HG03521 (cell line): ENCODE results near the gene ZNF579.
"Not testable (repeated sequence)": the region's sequence is repeated elsewhere in the genome, so short reads cannot be mapped to it uniquely, and the experiment has no call there.

Source experiments
- ATAC-seq: cut with Tn5 transposase; IDR thresholded peaks from one replicate; pipeline ENCODE4 v1.9.1; 2021; ENCODE audit warnings: mild to moderate bottlenecking, moderate library complexity; ENCODE audit not compliant: unreplicated experiment

The ZNF579 gene

DNA sequence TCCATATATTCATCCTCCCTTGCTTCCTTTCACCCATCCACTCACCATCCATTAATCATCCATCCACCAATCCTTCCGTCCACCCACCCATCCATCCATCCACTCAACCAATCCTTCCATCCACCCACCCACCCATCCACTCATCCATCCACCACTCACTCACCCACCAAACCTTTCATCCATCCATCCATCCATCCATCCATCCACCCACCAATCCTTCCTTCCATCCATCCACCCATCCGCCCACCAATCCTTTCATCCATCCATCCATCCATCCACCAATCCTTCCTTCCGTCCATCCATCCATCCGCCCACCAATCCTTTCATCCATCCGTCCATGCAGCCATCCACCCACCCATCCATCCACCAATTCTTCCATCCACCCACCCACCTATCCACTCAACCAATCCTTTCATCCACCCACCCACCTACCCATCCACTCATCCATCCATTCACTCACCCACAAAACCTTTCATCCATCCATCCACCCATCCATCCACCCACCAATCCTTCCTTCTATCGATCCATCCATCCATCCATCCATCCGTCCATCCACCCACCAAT is 38.3 kb downstream of the ZNF579 start:
- no peak for ATAC-seq

DNA sequence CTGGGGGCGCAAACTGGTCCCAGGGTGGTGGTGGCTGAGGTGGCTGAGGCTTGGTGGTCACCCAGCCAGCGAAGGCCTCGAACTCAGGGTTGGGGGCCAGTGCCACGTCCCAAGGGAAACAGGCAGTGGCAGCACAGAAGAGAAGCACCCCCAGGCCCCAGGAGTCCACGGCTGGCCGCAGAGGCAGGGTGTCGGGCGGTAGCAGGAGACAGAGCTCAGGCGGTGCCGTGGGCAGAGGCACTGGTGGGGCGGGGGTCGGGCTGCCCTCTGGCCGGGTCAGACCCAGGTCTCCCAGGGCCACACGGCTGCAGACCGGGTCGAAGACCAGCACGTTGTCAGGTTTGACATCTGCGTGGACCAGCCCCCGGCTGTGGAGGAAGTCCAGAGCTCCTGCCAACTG is 39.6 kb downstream of the ZNF579 start:
- ATAC-seq = no peak

DNA sequence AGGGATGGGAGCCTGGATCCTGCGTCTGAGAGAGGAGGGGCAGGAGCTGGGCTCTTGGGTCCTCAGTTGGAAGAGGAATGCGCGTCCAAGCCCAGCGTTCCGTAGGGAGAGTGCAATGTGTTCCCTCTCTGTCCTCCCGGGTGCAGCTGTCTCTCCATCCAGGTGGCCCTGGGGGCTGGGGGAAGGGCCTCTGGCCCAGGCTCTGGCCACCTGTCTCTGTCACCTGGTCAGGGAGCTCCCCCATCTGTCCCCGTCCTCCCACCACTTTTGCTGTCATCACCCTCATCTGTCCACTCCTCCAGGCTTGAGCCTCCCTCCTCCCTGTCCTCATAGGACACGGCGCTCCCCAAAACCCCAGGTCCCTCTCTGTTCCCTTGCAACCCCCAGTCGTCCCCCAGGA is 40.0 kb downstream of the ZNF579 start:
- no peak for ATAC-seq

DNA sequence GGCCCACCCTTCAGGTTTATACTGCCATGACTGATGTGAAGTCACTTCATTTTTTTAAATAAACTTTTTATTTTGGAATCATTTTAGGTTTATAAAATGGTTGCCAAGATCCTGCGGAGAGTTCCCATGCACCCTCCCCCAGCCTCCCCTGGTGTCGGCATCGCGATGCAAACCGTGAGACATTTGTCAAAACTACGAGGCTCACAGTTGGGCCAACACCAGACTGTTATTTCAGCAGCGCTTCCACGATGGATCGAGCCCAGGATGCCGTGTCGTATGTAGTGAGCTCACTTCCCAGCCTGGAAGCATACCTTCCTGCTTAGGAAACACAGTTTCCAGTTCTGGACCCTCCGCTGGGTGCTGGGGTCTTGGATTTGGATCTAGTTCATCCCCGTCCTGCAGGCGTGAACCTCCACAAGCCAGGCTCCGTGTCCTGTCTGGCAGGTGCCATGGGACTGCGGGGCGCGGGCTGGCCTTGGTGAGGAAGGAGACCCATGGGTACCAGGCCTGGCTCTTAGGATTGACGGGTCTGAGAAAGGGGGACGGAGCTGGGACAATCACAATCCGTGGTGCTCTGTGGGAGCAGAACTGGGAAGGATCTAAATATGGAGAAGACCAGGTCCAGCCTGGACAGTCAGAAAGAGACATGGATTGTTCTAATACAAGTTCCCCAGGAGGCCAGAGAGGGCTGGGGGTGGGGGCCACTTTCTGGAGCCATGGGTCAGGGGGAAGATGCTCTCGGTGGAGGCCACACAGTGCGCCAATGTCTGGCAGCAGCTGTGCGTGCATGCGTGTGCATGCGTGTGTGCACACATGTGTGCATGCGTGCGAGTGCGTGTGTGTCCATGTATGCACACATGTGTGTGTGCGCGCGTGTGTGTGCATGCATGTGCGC is 41.3 kb downstream of the ZNF579 start:
- ATAC-seq = no peak

DNA sequence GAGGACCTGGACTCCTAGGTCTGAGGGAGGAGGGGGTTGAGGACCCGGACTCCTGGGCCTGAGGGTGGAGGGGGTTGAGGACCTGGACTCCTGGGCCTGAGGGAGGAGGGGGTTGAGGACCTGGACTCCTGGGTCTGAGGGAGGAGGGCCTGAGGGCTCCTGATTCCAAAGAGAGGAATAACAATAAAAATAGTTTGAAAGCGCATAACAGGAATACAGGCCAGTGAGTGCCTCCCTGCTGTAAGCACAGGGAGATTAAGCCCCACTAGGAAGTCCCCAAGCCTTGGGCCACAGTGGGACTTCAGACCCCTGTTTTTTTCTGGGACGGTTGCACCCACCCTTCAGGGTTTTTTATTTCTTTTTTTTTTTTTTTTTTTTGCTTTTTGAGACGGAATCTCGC is 42.5 kb downstream of the ZNF579 start:
- ATAC-seq = no peak

DNA sequence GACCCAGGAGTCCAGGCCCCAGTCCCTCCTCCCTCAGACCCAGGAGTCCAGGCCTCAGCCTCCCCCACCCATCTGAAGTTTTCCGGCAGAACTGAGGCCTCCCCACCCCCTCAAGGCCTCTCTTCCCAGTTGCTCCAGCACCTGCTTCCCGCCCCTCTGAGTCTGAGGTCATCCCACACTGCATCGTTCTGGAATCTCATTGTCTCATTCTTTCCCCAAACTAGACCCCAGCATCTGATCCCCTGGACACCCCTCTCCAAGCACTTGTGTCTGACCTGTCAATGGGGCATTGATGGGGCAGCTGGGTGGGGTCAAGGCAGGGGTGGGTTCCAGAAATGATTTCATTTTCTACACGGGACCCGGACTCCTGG is 42.9 kb downstream of the ZNF579 start:
- ATAC-seq = no peak

DNA sequence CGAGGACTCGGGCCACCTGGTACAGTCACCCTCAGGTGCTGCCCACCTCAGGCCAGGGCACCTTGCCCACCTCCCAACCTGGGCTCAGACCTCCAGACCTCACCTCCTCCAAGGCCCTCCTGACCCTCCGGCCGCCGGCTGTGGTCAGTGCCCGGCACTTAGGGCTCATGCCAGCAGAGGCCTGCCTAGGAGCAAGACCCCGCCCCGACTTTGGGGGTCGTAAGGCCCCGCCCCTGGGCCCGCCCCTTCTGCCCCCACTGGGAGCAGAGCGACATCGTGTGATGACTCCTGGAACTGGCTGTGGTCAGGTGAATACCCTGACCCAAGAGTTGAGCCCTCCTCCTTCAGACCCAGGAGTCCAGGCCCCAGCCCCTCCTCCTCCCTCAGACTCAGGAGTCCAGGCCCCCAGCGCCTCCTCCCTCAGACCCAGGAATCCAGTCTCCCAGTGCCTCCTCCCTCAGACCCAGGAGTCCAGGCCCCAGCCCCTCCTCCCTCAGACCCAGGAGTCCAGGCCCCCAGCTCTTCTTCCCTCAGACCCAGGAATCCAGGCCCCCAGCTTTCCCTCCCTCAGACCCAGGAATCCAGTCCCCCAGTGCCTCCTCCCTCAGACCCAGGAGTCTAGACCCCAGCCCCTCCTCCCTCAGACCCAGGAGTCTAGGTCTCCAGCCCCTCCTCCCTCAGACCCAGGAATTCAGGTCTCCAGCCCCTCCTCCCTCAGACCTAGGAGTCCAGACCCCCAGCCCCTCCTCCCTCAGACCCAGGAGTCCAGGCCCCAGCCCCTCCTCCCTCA is 43.5 kb downstream of the ZNF579 start, which contains the start of gene SBK2:
TSS of gene SBK2 (minus strand) at position 183 of the 790 bp plus-strand sequence. CDS start 839 bp downstream, outside the sequence.
- ATAC-seq = no peak

DNA sequence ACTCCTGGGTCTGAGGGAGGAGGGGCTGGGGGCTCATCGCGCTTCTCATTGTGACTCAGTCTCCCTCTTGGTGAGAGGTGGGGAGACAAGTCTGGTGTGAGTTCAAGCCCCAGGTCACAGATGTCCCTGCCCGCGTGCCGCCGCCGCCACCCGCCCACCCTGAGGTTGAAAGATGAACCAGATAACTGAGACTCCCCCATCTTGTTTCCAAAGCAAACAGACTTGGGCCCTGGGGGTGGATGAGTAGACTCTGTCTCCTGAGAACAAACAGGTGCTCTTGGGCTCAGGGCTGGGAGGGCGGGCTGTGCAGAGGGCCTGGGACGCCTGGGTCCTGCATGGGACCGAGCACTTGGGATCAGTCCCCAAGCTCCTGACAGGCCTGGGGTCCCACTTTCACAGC is 44.3 kb downstream of the ZNF579 start:
- ATAC-seq = no peak

DNA sequence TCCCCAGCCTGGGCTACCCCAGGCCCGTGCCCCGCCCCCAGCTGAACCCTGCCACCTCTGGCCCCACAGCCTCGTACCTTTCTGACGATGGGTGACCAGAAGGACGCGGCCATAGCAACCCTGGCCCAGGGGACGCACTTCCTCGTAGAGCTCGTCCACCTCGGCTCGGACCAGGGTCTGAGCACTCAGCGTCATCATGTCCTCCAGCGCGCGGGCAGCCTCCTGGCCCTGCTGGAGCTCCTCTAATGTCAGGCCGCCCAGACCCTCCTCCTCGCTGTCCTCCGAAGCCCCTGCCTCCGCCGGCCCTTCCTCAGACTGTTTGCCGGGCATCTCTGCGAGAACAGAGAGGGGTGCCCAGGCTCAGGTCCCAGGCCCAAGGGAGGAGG is 44.7 kb downstream of the ZNF579 start:
- ATAC-seq = no peak

DNA sequence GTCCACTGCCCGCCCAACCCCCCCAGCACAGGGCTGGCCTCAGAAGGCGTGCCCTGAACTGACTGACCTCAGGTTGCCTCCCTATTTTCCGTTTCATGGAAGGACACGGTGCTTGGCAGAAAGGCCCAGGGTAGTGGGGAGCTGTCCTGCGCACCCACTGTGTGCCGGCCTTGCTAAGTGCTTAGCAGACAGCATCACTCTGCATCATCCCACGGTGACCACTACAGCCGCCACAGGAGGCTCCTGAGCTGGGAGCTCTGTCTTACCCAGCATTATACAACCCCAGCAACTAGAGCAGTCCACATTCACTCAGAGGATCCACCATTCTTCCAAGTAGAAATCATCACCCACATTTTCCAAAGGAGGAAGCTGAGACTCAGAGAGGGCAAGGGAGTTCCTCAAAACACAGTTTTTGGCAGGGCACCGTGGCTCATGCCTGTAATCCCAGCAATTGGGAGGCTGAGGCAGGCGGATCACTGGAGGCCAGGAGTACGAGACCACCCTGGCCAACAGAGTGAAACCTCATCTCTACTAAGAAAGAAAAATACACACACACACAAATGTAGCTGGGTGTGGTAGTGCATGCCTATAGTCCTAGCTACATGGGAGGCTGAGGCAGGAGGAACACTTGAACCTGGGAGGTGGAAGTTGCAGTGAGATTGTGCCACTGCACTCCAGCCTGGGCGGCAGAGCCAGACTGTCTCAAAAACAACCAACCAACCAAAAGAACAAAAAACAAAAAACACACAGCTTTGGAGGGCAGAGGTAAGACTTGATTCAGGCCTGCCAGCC is 45.3 kb downstream of the ZNF579 start:
- ATAC-seq = no peak

DNA sequence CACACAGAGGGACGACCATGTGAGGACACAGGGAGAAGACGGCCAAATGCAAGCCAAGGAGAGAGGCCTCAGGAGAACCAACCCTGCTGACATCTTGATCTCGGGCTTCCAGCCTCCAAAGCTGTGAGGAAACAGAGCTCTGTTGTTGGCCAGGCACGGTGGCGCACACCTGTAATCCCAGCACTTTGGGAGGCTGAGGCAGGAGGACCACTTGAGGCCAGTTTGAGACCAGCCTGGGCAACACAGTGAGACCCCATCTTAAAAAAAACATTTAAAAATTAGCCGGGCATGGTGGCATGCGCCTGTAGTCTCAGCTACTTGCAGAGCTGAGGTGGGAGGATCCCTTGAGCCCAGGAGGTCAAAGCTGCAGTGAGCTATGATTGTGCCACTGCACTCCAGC is 46.4 kb downstream of the ZNF579 start:
- not testable (repeated sequence) for ATAC-seq

DNA sequence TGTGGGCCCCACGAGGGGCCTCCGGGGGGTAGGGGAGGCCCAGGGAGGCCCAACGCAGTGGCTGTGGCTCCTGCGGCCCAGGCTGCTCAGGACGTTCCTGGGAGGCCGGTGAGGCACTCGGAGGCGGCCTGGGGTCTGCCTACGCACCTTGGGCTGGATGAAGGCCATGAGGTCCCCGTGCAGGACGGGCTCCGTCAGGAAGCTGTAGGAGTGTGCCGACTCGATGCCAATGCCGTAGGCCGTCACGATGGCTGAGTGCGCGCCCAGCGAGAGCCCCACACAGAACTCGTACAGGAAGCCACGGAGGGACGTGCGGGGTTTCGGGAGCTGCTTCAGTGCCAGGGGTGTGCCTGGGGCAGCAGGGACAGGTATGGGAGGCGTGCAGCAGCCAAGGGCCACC is 49.7 kb downstream of the ZNF579 start:
- ATAC-seq = no peak

DNA sequence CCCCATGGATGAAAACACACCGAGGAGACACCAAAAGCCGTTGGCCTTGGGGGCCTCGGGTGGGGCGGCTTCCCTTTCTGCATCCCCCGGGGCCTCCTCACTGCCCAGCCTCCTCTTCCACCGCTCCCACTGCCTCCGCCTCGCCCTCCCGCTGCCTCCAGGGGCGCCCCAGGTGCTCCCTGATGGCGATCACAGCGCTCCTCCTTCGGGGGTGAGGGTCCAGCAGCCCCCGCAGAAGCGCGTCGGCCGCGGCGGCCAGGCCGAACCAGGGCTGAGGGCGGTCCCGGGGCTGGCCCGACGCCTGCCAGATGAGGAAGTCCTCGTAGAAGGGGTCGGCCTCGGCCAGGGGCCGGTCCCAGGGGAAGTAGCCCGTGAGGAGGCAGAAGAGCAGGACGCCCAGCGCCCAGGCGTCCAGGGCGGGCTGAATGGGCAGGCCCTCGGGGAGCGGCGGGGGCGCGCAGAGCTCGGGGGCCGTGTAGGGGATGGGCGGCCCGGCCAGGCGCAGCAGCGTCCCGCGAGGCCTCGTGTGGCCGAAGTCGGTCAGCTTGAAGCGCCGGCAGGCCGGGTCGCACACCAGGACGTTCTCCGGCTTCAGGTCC is 50.9 kb downstream of the ZNF579 start:
- no peak for ATAC-seq

DNA sequence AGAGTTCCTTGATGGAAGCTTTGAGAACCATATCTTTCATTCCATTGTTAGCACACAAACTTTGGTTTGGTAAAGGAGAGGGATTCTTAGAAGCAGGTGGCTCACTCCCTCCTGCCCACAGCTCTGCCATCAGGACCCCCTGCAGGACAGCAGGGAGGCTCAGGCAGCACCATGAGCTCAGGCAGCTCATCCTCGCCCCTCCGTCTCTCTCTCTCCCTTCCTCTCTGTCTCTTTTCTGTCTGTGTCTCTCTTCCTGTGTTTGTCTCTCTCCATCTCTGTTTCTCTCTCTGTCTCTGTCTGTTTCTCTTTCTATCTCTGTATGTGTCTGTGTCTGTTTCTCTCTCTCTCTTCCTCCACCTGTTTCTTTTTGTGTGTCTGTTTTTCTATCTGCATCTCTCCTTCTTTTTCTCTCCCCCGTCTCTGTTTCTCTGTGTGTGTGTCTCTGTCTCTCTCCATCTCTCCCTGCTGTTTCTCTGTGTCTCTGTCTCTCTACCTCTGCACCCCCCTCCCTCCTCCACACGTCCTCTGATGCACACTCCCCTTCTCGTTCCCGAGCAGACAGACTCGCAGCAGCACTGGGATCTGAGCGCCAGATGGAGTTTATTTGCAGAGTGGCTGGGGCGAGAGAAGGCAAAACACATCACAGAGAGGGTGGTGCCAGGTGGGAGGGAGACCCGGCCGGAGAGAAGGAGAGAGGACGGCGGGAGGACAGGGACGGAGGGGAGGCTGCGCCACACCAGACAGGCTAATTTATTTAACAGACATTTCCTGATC is 52.4 kb downstream of the ZNF579 start:
- no peak for ATAC-seq

DNA sequence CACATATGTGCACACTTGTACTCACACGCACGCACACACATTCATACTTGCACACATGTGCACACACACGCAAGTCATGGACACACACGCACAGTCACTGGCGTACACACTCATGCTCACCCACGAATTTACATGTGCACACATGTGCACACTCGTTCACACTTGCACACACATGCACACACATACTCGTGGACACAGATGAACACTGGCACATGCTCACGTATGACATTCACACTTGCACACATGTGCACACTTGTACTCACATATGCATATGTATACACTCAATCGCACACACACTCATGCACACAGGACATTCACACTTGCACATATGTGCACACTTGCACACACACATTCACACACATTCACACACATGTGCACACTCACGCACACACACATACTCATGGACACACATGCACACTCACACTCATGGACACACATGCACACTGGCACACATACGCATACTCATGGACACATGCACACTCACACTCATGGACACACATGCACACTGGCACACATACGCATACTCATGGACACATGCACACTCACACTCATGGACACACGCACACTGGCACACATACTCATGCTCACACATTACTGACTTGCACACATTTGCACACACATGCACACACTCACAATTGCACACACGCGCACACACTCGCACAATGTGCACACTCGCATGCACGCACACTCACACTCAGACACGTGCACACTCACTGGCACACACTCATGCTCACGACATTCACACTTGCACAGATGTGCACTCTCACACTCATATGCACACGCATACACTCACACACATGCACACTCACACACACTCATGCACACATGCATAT is 53.2 kb downstream of the ZNF579 start:
- no peak for ATAC-seq
